GM12891 (cell line): ENCODE results near the gene RALB.

Source experiments
- POLR2A ChIP-seq: IDR thresholded peaks from 2 replicates; pipeline ENCODE4 v1.6.1; 2011; ENCODE audit warnings: low read depth, low read length, control low read depth
- POLR2AphosphoS5 ChIP-seq: IDR thresholded peaks from 2 replicates; pipeline ENCODE4 v1.6.1; 2011; ENCODE audit warnings: low read depth, low read length, control low read depth
- SPI1 ChIP-seq: IDR thresholded peaks from 2 replicates; pipeline ENCODE4 v1.6.1; 2011; ENCODE audit warnings: low read depth, low read length, control low read depth
- TAF1 ChIP-seq: IDR thresholded peaks from 2 replicates; pipeline ENCODE4 v1.6.1; 2011; ENCODE audit warnings: low read depth, low read length, control low read depth

DNA sequence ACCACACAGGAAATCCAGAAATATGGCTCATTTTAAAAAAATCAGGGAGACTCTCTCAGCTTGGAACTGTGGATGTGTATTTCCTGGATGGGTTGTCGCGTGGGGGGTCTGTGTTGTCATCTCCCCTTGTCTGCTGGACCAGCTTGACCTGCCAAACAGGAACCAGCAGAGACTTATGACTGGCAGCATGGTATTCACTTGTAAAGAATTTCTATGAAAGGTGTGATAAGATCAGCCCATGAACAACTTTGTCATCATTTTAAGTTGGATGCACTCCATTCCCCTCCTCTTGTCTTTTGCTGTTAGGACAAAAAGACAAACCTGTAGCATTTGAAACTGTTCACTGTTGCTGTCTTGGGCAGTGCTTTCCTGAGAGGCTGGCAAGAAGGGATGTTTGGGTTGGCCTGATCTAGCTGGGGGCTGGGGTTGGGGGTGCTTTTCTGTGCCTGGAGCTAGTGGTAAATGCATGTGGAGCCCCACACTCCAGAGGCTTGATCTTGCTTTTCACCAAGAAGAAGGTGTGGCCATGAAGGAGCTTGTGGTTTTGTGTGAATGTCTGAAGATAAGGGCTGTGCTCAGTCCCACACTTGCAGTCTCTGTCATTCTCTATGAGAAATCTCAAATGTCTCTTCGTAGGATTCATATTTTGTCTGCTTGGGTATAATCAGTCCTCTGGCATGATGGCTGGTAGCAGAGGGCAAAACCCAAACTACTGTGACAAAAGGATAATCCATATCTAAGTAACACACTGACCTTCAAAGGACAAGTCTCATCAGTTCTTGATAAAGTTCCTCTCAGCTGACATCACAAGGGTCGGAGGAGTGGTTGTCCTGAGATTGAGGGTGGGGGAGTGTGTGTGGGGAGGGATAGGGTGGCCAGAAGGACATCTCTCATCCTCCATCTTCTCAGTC is 39.0 kb downstream of the RALB start:
- TF ChIP-seq TAF1 (no peak), POLR2A (no peak), POLR2AphosphoS5 (no peak), SPI1 (no peak)
